VCaP (cell line): ENCODE measurements around the gene C1QTNF2.

Source experiments
- H3K27ac ChIP-seq: fragments of 450-650 bp; 2 replicates; pipeline ENCODE4 v1.5.1; 2017
- TF ChIP-seq, protein P1 (sequence below): fragments of 450-650 bp; conservative IDR thresholded peaks from 2 replicates; pipeline ENCODE4 v1.5.1; 2017; ENCODE audit warnings: mild to moderate bottlenecking, moderate library complexity

C1QTNF2 gene, protein sequence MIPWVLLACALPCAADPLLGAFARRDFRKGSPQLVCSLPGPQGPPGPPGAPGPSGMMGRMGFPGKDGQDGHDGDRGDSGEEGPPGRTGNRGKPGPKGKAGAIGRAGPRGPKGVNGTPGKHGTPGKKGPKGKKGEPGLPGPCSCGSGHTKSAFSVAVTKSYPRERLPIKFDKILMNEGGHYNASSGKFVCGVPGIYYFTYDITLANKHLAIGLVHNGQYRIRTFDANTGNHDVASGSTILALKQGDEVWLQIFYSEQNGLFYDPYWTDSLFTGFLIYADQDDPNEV

DNA sequence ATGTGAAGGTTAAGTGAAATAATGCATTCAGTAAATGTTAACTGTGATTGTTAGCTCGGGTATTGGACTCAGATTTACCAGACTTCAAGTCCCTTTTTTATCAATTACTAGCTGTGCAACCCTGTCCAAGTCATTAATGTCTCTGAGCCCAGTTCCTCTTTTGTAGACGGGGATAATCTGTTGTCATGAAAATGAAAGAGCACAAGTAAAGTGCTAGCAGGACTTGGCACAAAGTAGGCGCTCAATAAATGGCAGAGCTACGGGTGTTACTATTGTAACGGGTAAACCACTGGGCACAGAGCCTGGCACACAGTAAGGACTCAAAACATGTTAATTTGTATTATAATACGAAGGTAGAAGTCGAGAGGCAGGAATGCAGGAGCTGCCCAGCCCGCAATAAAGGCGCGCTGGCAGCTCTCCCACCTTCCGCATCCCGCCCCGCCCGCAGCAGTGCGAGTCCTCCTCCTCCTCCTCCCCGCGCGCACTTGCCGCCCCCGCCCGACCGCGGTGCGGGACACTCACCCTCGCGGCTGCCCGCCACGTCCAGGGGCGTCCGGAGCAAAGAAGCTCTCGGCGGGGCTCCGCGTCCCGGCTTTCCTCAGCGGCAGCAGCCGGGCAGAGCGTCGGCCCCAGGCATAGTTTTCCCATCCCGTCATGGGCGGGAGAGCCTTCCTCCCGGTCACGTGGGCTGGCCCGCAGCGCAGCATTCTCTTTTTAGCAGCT is at the start of gene C1QTNF2:
C1QTNF2 (minus strand) TSS at position 637 of the 723 bp plus-strand sequence. CDS start 15,615 bp downstream, outside the sequence.
- no peak within 1 kb of the TSS for H3K27ac ChIP-seq
- TF ChIP-seq, protein P1, sequence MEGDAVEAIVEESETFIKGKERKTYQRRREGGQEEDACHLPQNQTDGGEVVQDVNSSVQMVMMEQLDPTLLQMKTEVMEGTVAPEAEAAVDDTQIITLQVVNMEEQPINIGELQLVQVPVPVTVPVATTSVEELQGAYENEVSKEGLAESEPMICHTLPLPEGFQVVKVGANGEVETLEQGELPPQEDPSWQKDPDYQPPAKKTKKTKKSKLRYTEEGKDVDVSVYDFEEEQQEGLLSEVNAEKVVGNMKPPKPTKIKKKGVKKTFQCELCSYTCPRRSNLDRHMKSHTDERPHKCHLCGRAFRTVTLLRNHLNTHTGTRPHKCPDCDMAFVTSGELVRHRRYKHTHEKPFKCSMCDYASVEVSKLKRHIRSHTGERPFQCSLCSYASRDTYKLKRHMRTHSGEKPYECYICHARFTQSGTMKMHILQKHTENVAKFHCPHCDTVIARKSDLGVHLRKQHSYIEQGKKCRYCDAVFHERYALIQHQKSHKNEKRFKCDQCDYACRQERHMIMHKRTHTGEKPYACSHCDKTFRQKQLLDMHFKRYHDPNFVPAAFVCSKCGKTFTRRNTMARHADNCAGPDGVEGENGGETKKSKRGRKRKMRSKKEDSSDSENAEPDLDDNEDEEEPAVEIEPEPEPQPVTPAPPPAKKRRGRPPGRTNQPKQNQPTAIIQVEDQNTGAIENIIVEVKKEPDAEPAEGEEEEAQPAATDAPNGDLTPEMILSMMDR = no peak

DNA sequence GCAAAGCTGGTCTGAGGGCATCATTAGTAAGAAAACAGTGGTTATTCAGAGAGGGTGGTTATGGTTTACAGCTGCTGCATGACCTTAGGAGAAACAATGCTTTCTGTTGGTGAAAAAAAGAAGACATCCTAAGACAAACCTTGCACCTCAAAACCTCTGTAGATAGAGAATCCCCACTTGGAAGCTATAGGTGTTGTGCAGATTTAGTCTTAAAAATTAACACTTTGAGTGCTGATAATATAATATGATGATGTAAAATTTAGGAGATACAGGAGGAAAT is 49.8 kb upstream of the C1QTNF2 start:
- TF ChIP-seq, protein P1 = no peak
- no peak overlapping the region for H3K27ac ChIP-seq

DNA sequence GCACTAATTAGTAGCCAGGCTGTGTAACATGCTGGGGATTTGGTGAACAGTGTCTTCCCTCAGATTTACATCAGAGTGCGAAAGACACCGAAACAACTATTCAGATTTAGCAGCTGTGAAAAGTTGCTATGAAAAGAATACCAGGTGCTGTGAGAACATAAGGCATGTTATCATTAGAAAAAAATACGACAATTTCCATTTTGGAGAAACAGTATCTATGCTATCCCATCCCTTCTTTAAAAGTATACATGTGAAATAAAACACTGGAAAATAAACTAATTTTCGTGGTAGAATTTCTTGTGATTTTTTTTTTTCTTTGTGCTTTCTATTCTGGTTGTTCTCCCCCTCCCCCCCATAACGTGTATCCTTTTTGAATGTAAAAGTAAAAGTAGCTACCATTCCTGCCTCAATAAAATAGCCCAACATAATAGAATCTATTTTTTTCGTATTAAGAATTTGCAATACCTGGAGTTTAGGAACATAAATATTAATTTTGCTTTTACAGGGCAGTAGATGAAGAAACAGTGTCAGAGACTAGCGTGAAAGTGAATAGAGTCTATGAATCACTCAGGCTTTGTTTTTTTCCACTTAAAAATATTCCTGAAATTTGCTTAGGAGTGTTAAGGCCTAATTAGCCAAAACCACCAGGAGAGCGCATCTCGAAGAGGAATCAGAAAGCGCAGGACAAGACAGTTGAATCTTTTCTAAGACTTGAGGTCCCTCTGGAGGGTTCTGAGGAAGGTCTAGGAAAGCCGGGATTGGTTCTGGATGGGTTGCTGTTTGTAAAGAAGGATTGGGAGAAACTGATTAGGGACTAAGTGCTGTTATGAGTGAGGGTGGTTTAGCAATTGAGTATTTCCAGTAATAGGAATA is 49.3 kb upstream of the C1QTNF2 start:
- TF ChIP-seq, protein P1 = no peak
- peak overlapping the region; percentile 56 for H3K27ac ChIP-seq

DNA sequence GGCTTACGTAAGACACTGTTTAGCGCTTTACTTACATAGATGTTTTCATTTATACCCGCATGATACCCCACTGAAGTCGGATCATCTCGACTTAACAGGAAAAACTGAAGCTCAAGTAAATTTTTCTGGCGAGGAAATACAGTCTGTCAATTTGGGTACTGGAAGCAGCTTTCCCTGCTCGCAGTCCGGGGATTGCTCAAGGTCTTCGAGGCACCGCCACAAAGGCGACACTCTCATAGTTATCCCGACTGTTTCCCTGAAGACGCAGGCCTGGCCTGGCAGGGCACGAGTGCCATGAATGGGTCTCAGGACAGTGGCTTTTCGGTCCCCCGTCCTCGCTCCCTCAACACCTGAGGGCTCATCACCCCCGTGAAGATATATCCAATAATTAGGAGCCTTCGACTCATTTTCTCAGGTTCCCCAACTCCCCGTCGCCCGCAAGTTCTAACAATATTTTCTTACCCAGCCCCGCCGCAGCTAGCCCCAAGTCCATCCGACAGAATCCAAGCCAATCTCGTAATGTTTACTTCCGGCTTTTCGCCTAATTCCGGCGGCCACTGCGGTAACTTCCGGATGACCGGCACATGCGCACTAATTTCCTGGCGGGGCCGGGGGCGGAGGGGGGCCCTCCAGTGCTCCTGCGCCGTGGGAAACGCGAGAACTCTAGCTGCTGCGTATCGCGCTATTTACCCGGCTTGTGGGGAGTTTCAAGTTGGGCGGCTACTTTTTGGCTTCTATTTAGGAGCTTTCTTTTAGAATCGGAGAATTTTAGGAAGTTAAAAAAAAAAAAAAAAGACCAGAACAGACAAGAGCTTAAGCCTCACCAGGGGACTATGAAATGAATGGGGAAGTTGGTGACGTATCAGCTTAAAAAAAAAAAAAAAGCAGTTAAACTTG is 48.4 kb upstream of the C1QTNF2 start, which contains the start of gene SLU7:
SLU7 (minus strand) TSS at position 521 of the 897 bp plus-strand sequence. CDS start 3,787 bp downstream, outside the sequence.
- TF ChIP-seq, protein P1 = no peak
- H3K27ac ChIP-seq = peak within 1 kb of the TSS; percentile 56

DNA sequence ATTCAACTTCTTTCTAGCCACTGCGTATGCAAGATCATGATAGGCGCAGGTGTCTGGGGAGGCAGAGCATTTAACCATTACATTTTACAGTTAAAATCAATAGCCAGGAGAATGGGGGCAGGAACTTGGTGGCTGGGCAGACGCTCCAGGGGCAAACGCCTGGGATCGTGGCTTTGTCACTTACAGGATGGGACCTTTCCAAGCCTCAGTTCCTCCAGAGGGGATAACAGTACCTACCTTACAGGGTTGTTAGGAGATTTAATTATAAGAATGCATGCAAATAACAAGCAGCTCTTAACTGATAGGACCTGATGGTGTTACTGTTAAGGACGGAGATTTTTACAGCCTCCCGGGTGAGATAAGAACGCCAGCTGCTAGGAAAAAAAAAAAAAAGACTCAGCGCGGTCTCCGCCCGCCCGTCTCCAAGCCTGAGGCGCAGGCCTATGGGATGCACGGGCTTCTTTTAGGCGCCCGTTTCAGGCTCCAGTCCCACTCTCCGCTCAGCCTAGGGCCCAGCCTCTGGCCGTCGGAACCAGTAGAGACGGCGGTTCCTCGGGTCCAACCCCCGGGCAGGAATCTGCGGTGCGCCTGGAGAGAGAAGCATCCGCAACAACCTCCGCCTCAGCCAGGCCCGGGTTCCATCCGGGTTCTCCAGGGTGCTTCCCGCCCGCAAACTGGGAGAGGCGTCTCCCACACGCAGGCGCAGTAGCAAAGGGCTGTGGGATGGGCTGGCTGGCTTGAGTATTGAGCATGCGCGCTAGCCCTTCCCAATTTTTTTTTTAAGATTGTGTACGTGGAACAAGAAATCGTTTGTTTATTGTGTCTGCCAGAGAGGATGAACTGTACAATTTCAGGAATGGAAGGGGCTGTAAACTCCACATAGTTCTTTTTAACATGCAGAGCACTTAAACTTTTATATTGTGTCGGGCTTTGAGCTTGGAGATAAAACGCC is 29.3 kb upstream of the C1QTNF2 start, which contains the start of gene FAM200C:
FAM200C (minus strand) TSS at position 653 of the 952 bp plus-strand sequence. CDS start 4,564 bp downstream, outside the sequence.
- H3K27ac ChIP-seq = peak within 1 kb of the TSS; percentile 86
- TF ChIP-seq, protein P1 = no peak

DNA sequence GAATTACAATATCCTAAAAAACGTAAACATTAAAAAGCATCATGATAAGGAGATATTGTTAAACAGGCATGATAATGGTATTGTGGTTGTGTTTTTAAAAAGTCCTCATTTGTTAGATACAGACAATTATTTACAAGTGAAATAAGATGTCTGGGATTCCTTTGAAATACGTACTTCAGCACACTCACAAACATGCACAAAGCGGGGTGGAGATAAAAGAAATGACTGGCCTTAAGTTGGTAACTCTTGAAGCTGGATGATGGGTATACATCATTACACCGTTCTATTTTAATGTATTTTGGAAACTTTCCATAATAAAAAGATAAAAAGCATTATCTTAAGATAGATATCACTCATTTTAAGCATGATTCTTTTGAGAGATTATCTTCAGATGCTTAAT is 28.4 kb upstream of the C1QTNF2 start:
- peak overlapping the region; percentile 86 for H3K27ac ChIP-seq
- TF ChIP-seq, protein P1 = no peak
